ELF-1 (cell line): ENCODE measurements around the gene C4orf54.

Experiments used
- DNase-seq: peaks from one replicate; pipeline ENCODE4 v3.0.0-alpha.2; 2016; ENCODE audit warnings: low read depth, low spot score

The C4orf54 gene

GRCh38 chr4:99657798-99658197 is at the start of gene C4orf54:
Gene C4orf54 (minus strand): TSS chr4:99657828. CDS start chr4:99654648, 3,180 bp downstream.
- no peak for DNase-seq

- no peak for DNase-seq
Observed at GRCh38 chr4:99705891-99706290, 48.3 kb upstream of the C4orf54 start.

- DNase-seq, result no peak
Observed at GRCh38 chr4:99696801-99697200, 39.2 kb upstream of the C4orf54 start.

- DNase-seq, result peak; percentile 27
Observed at GRCh38 chr4:99693140-99693539, 35.5 kb upstream of the C4orf54 start.

- no peak for DNase-seq
Observed at GRCh38 chr4:99690990-99691389, 33.4 kb upstream of the C4orf54 start.

- no peak for DNase-seq
Observed at GRCh38 chr4:99690472-99690871, 32.8 kb upstream of the C4orf54 start.

GRCh38 chr4:99687120-99687519 is 29.5 kb upstream of the C4orf54 start:
- DNase-seq, result no peak

GRCh38 chr4:99685234-99685633 is 27.6 kb upstream of the C4orf54 start:
- no peak for DNase-seq

- DNase-seq, result no peak
Observed at GRCh38 chr4:99683895-99684294, 26.3 kb upstream of the C4orf54 start.

- no peak for DNase-seq
Observed at GRCh38 chr4:99679976-99680375, 22.3 kb upstream of the C4orf54 start.

- no peak for DNase-seq
Observed at GRCh38 chr4:99679204-99679603, 21.6 kb upstream of the C4orf54 start.

- no peak for DNase-seq
Observed at GRCh38 chr4:99677161-99677560, 19.5 kb upstream of the C4orf54 start.

- no peak for DNase-seq
Observed at GRCh38 chr4:99670409-99671073, 12.9 kb upstream of the C4orf54 start.

- DNase-seq, result no peak
Observed at GRCh38 chr4:99669084-99669483, 11.5 kb upstream of the C4orf54 start.

- DNase-seq, result no peak
Observed at GRCh38 chr4:99668472-99668871, 10.8 kb upstream of the C4orf54 start.

- no peak for DNase-seq
Observed at GRCh38 chr4:99665983-99666382, 8.4 kb upstream of the C4orf54 start.

- DNase-seq, result peak; percentile 47
Observed at GRCh38 chr4:99664716-99665115, 7.1 kb upstream of the C4orf54 start.

- DNase-seq, result no peak
Observed at GRCh38 chr4:99661907-99662306, 4.3 kb upstream of the C4orf54 start.

- no peak for DNase-seq
Observed at GRCh38 chr4:99658666-99659065, 1.0 kb upstream of the C4orf54 start.

- no peak for DNase-seq
Observed at GRCh38 chr4:99655308-99656081, 2.1 kb downstream of the C4orf54 start.

- no peak for DNase-seq
Observed at GRCh38 chr4:99654361-99654761, 3.3 kb downstream of the C4orf54 start.

- no peak for DNase-seq
Observed at GRCh38 chr4:99653916-99654315, 3.7 kb downstream of the C4orf54 start.
